ENCODE results near the gene FAM3B. TPM values are rescaled to one million over a fixed set of nuclear protein-coding genes. Genes with fewer than 3 reads are reported as not detected.

FAM3B gene
- total RNA-seq, 2 experiments from 2014 or later: not detected

DNA sequence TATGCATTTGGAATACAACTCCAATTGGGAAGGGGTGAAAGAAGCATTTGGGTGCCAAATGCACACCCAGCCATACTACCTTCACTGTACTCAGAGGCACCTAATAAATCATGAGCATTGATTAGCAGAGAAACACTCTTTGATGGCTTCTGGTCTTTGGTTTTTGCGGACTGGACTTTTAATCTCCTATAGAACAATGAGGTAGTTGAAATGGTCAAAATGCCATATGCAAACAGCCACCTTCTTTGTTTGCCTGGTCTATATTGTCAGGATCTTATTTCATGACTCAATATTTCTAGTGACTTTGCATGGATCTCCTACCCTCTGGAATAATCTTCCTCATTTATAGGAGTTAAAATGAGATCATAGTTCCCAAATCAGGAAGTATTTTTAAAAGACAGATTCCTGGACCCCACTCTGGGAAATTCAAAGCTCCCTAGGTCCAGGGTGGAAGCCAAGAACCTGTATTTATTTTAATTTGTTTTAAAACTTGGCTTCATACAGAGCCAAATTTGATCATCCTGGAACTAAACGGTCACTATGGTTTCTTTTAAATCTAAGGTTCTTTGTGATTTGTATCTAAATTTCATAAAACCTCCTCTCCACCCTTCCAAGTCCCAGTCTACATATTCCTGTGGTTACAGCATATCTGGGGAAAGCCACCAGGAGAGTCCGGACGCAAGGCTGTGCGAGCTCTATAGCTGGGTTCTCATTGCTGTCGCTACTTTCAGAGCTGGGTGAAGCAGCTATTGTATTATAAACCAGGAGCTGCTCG lies 8.7 kb downstream of the FAM3B start:
- H3K4me3 Mint-ChIP-seq: no peak overlapping the region
- H3K9me3 Mint-ChIP-seq: no peaks in the 10 kb centered on the region
- no peak for DNase-seq
- peaks cover 16% of the 10 kb centered on the region for H3K27me3 Mint-ChIP-seq
- POLR2A ChIA-PET: no interaction called here
- H3K27ac Mint-ChIP-seq: no peak overlapping the region
- no peaks in the 10 kb centered on the region for H3K4me1 Mint-ChIP-seq
- CTCF ChIA-PET: no interaction called here
- H3K36me3 Mint-ChIP-seq (ENCODE audit: low read depth): no peaks in the 10 kb centered on the region

DNA sequence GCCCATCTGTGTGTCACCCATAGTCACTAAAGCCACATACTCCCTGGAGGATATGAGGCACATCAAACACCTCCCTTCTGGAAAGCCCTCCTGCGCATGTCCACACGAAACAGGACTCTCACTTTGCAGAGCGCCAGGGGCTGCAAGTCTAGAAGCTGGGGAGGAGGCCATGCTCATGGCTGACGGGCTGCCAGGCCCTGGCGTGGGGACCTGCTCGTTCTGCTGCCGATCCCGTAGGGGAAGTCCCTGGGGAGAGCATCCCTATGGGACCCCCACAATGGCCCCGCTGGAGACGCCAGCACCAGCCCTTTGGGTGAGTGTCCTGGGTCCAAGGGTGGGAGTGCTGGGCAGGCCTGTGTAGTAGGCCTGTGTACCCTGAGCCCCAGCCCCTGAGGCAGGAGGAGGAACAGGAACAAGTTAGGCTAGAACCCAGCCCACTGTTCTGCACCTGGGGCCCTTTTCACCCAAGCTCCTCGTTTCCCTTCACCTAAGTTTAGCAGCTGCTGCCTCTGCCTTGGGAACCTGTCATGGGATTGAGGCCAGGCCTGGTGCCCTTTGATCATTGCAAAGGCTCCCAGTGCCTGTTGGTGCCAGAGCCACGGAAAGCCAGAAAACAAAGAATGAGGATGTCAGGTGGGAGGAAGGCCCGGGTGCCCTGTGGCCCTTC lies 9.9 kb downstream of the FAM3B start:
- DNase-seq: no peak
- ChIA-PET POLR2A (no interaction called here), CTCF (interaction anchor here (1.1 kb wide), 1 partner anchor 132 kb away, joined by 3 read pairs; no protein-coding TSS in a partner anchor)
- H3K27me3 Mint-ChIP-seq: peaks cover 11% of the 10 kb centered on the region
- no peaks in the 10 kb centered on the region for H3K9me3 Mint-ChIP-seq
- H3K27ac Mint-ChIP-seq: no peak overlapping the region
- H3K4me1 Mint-ChIP-seq: no peaks in the 10 kb centered on the region
- no peaks in the 10 kb centered on the region for H3K36me3 Mint-ChIP-seq (ENCODE audit: low read depth)
- no peak overlapping the region for H3K4me3 Mint-ChIP-seq

- POLR2A ChIA-PET: no interaction called here
- H3K4me1 Mint-ChIP-seq: no peaks in the 10 kb centered on the region
- H3K9me3 Mint-ChIP-seq: no peaks in the 10 kb centered on the region
- no peaks in the 10 kb centered on the region for H3K36me3 Mint-ChIP-seq (ENCODE audit: low read depth)
- CTCF ChIA-PET: no interaction called here
- no peak overlapping the region for H3K27ac Mint-ChIP-seq
- no peak for DNase-seq
- H3K4me3 Mint-ChIP-seq: no peak overlapping the region
- H3K27me3 Mint-ChIP-seq: peaks cover 14% of the 10 kb centered on the region
Measured at GRCh38 chr21:41327753-41328152, 11.2 kb downstream of the FAM3B start.

- no peaks in the 10 kb centered on the region for H3K36me3 Mint-ChIP-seq (ENCODE audit: low read depth)
- no peak overlapping the region for H3K4me3 Mint-ChIP-seq
- peaks cover 21% of the 10 kb centered on the region for H3K27me3 Mint-ChIP-seq
- no peaks in the 10 kb centered on the region for H3K4me1 Mint-ChIP-seq
- DNase-seq: no peak
- CTCF ChIA-PET: no interaction called here
- POLR2A ChIA-PET: no interaction called here
- peaks cover 1% of the 10 kb centered on the region for H3K9me3 Mint-ChIP-seq
- no peak overlapping the region for H3K27ac Mint-ChIP-seq
Measured at GRCh38 chr21:41328660-41329607, 12.3 kb downstream of the FAM3B start.

GRCh38 chr21:41333752-41334151 lies 17.2 kb downstream of the FAM3B start:
- ChIA-PET POLR2A (no interaction called here), CTCF (no interaction called here)
- Mint-ChIP-seq H3K4me3 (no peak overlapping the region), H3K9me3 (peaks cover 1% of the 10 kb centered on the region), H3K27me3 (peaks cover 25% of the 10 kb centered on the region), H3K4me1 (no peaks in the 10 kb centered on the region), H3K27ac (no peak overlapping the region), H3K36me3 (ENCODE audit: low read depth) (no peaks in the 10 kb centered on the region)
- no peak for DNase-seq

GRCh38 chr21:41337515-41337914 lies 20.9 kb downstream of the FAM3B start:
- POLR2A ChIA-PET: no interaction called here
- Mint-ChIP-seq H3K9me3 (peaks cover 1% of the 10 kb centered on the region), H3K4me1 (no peaks in the 10 kb centered on the region), H3K27ac (no peak overlapping the region), H3K27me3 (peaks cover 27% of the 10 kb centered on the region), H3K4me3 (no peak overlapping the region), H3K36me3 (ENCODE audit: low read depth) (peaks cover 3% of the 10 kb centered on the region)
- no peak for DNase-seq
- CTCF ChIA-PET: no interaction called here

DNA sequence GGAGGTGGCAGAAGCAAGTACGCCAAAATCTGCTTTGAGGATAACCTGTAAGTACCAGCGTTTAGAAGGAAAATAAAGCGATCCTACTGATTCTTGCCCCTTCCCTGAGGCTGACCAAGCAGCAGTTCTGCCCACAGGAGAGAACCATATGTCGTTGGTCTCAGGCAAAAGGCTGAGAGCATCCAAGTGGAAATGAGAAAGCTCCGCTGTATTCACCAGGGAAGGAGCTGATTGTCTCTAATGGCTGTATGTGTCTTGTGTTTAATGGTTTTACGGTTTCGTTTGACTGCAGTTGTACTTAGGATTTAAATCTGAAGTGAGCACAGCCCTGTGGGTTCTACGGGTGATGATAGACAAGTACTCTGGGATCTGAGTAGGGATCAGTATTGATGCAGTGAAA lies 21.9 kb downstream of the FAM3B start:
- ChIA-PET POLR2A (no interaction called here), CTCF (no interaction called here)
- H3K36me3 Mint-ChIP-seq (ENCODE audit: low read depth): peaks cover 3% of the 10 kb centered on the region
- peaks cover 3% of the 10 kb centered on the region for H3K9me3 Mint-ChIP-seq
- no peak for DNase-seq
- no peak overlapping the region for H3K27ac Mint-ChIP-seq
- no peak overlapping the region for H3K4me3 Mint-ChIP-seq
- H3K4me1 Mint-ChIP-seq: no peaks in the 10 kb centered on the region
- H3K27me3 Mint-ChIP-seq: peaks cover 26% of the 10 kb centered on the region

GRCh38 chr21:41342035-41342434 lies 25.4 kb downstream of the FAM3B start:
- no peak for DNase-seq
- peaks cover 2% of the 10 kb centered on the region for H3K9me3 Mint-ChIP-seq
- ChIA-PET POLR2A (no interaction called here), CTCF (no interaction called here)
- no peak overlapping the region for H3K27ac Mint-ChIP-seq
- peaks cover 3% of the 10 kb centered on the region for H3K36me3 Mint-ChIP-seq (ENCODE audit: low read depth)
- H3K27me3 Mint-ChIP-seq: peaks cover 26% of the 10 kb centered on the region
- no peaks in the 10 kb centered on the region for H3K4me1 Mint-ChIP-seq
- no peak overlapping the region for H3K4me3 Mint-ChIP-seq

DNA sequence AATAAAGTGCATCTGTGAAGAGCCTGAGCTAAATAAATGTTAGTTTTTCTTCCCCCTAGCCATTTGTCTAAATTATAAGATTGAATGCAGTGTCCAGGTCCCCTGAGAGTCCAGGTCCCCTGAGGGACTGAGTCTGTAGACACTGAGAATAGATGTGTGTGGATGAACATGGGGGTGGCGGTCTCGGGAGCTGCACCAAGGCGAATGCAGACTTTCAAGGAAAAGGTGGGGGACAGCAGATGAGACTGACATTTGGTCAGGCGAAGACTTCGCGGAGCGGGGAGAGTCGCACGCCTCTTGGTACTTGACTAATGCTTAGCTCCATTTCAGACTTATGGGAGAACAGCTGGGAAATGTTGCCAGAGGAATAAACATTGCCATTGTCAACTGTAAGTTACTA lies 27.5 kb downstream of the FAM3B start:
- Mint-ChIP-seq H3K4me1 (no peaks in the 10 kb centered on the region), H3K27me3 (peaks cover 36% of the 10 kb centered on the region), H3K9me3 (peaks cover 2% of the 10 kb centered on the region), H3K4me3 (no peak overlapping the region), H3K27ac (no peak overlapping the region), H3K36me3 (ENCODE audit: low read depth) (peaks cover 3% of the 10 kb centered on the region)
- ChIA-PET CTCF (no interaction called here), POLR2A (no interaction called here)
- DNase-seq: no peak

DNA sequence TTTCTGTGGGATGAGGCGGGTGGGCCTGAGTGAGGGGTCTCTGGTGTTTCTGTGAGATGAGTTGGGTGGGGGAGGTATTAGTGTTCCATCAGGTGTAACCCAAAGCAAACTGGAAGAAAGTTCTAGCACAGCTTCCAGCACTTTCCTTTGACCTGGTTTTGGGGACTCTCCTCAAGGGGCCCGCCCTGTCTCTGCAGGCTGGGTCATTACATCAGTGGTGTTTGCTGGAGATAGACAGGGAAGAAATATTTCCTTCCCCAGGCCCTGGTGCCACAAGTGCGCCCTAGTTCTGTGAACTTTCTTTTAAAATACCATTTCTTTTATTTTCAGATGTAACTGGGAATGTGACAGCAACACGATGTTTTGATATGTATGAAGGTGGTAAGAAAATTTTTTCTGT lies 28.8 kb downstream of the FAM3B start:
- H3K36me3 Mint-ChIP-seq (ENCODE audit: low read depth): peaks cover 3% of the 10 kb centered on the region
- CTCF ChIA-PET: no interaction called here
- H3K4me1 Mint-ChIP-seq: no peaks in the 10 kb centered on the region
- POLR2A ChIA-PET: no interaction called here
- DNase-seq: no peak
- no peak overlapping the region for H3K4me3 Mint-ChIP-seq
- H3K27me3 Mint-ChIP-seq: peaks cover 36% of the 10 kb centered on the region
- no peak overlapping the region for H3K27ac Mint-ChIP-seq
- H3K9me3 Mint-ChIP-seq: peaks cover 2% of the 10 kb centered on the region

DNA sequence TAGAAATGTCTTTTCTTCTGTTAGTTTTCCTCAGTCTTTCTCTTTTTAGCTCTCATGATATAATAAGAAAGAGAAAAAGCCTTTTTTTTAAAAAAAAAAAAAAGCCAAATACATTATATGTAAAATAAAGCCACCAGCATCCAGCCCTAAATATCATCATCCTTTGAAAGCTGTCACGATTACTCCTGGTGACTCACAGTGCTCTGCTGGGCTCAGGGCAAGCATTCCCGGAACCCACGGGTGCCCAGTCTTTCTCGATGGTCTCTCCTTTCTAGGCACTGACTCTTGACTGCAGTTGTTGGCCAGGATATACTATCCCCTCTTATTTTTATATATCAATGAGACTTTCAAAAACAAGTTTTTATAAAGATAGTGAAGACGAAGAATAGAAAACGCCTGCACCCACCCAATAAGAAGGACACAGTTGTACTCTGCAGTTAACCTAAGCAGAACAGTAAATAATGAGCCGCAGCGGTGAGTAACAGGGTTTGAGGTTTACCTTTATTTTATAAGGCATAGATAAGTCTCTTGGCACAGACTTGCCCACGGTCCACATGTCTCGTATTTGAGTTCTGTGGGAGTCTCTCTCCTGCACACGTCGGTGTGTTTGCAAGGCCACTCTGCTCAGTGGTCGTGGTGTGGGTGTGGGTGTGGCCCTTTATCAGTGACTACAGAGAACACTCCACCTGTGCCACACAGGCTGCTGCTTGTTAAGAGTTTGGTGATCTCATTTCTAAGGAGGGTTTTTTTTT lies 29.5 kb downstream of the FAM3B start:
- Mint-ChIP-seq H3K4me3 (no peak overlapping the region), H3K9me3 (peaks cover 2% of the 10 kb centered on the region), H3K36me3 (ENCODE audit: low read depth) (peaks cover 3% of the 10 kb centered on the region), H3K4me1 (no peaks in the 10 kb centered on the region), H3K27me3 (peaks cover 36% of the 10 kb centered on the region), H3K27ac (no peak overlapping the region)
- ChIA-PET CTCF (no interaction called here), POLR2A (no interaction called here)
- DNase-seq: no peak

GRCh38 chr21:41346758-41347157 lies 30.2 kb downstream of the FAM3B start:
- Mint-ChIP-seq H3K4me1 (no peaks in the 10 kb centered on the region), H3K36me3 (ENCODE audit: low read depth) (peaks cover 3% of the 10 kb centered on the region), H3K27ac (no peak overlapping the region), H3K4me3 (no peak overlapping the region), H3K9me3 (peaks cover 2% of the 10 kb centered on the region), H3K27me3 (peaks cover 32% of the 10 kb centered on the region)
- CTCF ChIA-PET: no interaction called here
- DNase-seq: no peak
- POLR2A ChIA-PET: no interaction called here

DNA sequence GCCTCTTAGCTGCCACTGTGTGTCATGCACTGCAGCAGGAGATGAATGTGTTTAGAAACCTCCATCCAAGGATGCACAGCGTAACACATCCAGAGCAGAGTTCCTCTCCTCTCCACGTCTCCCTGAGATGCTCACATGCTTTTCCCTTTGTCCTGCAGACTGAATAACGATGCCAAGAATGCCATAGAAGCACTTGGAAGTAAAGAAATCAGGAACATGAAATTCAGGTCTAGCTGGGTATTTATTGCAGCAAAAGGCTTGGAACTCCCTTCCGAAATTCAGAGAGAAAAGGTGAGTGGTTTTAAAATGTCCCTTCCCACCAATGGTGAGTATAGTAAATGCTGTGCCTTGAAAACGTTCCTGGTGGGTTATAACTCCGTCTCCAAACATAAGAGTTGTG lies 31.8 kb downstream of the FAM3B start:
- no peaks in the 10 kb centered on the region for H3K36me3 Mint-ChIP-seq (ENCODE audit: low read depth)
- no peaks in the 10 kb centered on the region for H3K9me3 Mint-ChIP-seq

More for the DNA sequence above, 31.8 kb downstream of the FAM3B start:
- POLR2A ChIA-PET: interaction anchor here (1.8 kb wide), 1 partner anchor 77 kb away, joined by 5 read pairs; the partner anchor contains the start of gene MX1
- no peak overlapping the region for H3K27ac Mint-ChIP-seq
- no peak overlapping the region for H3K4me3 Mint-ChIP-seq
- no peaks in the 10 kb centered on the region for H3K4me1 Mint-ChIP-seq
- peaks cover 27% of the 10 kb centered on the region for H3K27me3 Mint-ChIP-seq
- DNase-seq: no peak
- CTCF ChIA-PET: no interaction called here

Data from activated CD4-positive, alpha-beta memory T cell treated with anti-CD3 and anti-CD28 coated beads, Interleukin-2, amount 10 ng/mL, durations not matched to agents 7 days and 5 days (primary cell).